GM12864 (cell line): Measurements from ENCODE around the gene RPL22.

ENCODE experiments used
- DNase-seq: peaks from one replicate; pipeline ENCODE4 v3.0.0-alpha.2; 2011; ENCODE audit warnings: low read depth
- H3K4me3 ChIP-seq: 2 replicates; pipeline ENCODE4 v1.5.1; 2011; ENCODE audit warnings: mild to moderate bottlenecking, low read depth, low read length, control low read depth
- CTCF ChIP-seq: IDR thresholded peaks from 2 replicates; pipeline ENCODE4 v1.5.1; 2011; ENCODE audit warnings: low read depth, mild to moderate bottlenecking, moderate library complexity, low read length, control low read depth, inconsistent platforms; ENCODE audit errors: missing control alignments

RPL22 gene

GRCh38 chr1:6183520-6183989 lies 15.8 kb downstream of the RPL22 start:
- no peak for TF ChIP-seq CTCF
- DNase-seq = no peak
- H3K4me3 ChIP-seq = no peak overlapping the region

GRCh38 chr1:6181347-6181770 lies 18.0 kb downstream of the RPL22 start:
- H3K4me3 ChIP-seq = no peak overlapping the region
- DNase-seq = no peak
- no peak for TF ChIP-seq CTCF

GRCh38 chr1:6180707-6181311 lies 18.6 kb downstream of the RPL22 start:
- TF ChIP-seq CTCF = no peak
- H3K4me3 ChIP-seq = no peak overlapping the region
- no peak for DNase-seq

- no peak within 1 kb of the TSS for H3K4me3 ChIP-seq
- no peak for TF ChIP-seq CTCF
- DNase-seq = no peak
Observed at GRCh38 chr1:6180268-6180706, 19.1 kb downstream of the RPL22 start, which contains the start of gene CHD5. Gene CHD5 (minus strand): TSS chr1:6180321. CDS start chr1:6180023, 298 bp downstream.

GRCh38 chr1:6179564-6180175 lies 19.7 kb downstream of the RPL22 start:
- no peak overlapping the region for H3K4me3 ChIP-seq
- no peak for DNase-seq
- TF ChIP-seq CTCF = no peak

GRCh38 chr1:6178751-6179563 lies 20.4 kb downstream of the RPL22 start:
- H3K4me3 ChIP-seq = no peak overlapping the region
- DNase-seq = no peak
- no peak for TF ChIP-seq CTCF
